Measurements from ENCODE around the gene CLEC12A.
A peak's percentile ranks its signal among the peaks of the same experiment; 100 is the strongest.

CLEC12A gene

DNA sequence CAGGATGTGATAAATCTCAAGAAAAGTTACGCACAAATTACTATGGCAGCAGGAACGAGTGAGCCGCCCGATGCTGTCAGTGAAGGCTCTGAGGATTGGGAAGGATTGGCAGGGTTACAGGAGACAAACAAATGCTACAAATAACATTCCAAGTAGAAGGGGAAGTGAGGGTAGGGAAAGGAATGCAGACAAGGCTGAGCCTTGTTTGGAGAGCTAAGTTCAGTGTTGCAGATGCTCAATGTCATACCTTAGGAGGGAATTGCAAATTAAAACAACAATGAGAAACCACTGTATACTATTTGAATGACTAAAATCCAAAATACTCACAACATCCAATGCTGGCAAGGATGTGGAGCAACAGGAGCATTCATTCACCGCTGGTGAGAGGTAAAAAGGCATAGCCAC, 60.6 kb downstream of the CLEC12A start:
- Histone ChIP-seq H3K27ac (ENCODE audit: low read depth, low read length, severe bottlenecking) (peak overlapping the region; percentile 90), H3K36me3 (ENCODE audit: control insufficient read depth, insufficient read depth, low read length) (no peaks in the 10 kb centered on the region), H3K4me1 (ENCODE audit: control insufficient read depth, insufficient read depth, low read length, poor library complexity, severe bottlenecking) (peaks cover 6% of the 10 kb centered on the region), H3K4me3 (ENCODE audit: extremely low read depth, insufficient read depth, low read length, poor library complexity, severe bottlenecking) (no peak overlapping the region), H3K9me3 (ENCODE audit: control insufficient read depth, low read length) (no peaks in the 10 kb centered on the region)
- WGBS, 2 experiments (ENCODE audit: insufficient coverage in 2 of 2) = 77 to 83% methylated on average over 4 of the region's 5 CpGs

DNA sequence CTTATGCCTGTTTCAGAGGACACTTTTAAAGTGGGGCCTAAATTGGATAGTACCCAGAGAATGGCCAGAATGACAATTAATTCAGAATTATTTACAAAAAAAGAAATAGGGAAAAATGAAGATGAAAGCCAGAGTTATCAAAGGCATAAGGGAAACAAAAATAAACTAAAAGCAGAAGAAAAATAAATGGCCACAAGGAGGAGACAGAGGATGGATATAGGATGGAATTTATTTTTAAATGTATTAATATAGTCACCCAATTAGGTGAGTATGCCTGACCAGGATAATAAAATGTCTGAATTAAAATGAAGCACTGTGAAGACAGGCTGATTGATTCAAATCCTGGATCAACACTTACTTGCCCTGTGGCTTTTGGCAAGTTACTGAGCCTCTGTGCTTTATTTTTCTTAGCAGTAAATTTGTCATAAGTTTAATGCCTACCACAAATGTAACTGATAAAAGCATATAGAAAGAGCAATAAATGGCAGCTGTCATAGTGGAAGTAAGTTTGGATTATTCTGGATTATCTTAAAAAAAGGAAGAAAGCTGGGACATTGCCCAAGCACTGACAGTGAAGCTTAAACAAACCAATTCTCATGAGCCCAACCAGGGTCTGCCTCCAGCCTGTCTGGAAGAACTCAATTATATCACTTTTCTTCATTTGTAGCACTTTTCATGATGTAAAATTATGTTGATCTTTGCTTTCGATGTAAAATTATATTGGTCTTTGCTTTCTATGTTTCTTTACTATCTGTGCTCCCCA, 62.8 kb downstream of the CLEC12A start:
- no peaks in the 10 kb centered on the region for H3K36me3 ChIP-seq (ENCODE audit: control insufficient read depth, insufficient read depth, low read length)
- peaks cover 6% of the 10 kb centered on the region for H3K4me1 ChIP-seq (ENCODE audit: control insufficient read depth, insufficient read depth, low read length, poor library complexity, severe bottlenecking)
- no peaks in the 10 kb centered on the region for H3K9me3 ChIP-seq (ENCODE audit: control insufficient read depth, low read length)
- WGBS, 2 experiments (ENCODE audit: insufficient coverage in 2 of 2) = no CpG with 5 or more reads among the region's 1 CpG
- no peak overlapping the region for H3K27ac ChIP-seq (ENCODE audit: low read depth, low read length, severe bottlenecking)
- no peak overlapping the region for H3K4me3 ChIP-seq (ENCODE audit: extremely low read depth, insufficient read depth, low read length, poor library complexity, severe bottlenecking)
